GM21737 (cell line): ENCODE measurements around the gene PPFIBP2.

Source experiments
- ATAC-seq: cut with Tn5 transposase; IDR thresholded peaks from one replicate; pipeline ENCODE4 v1.9.1; 2021; ENCODE audit warnings: mild to moderate bottlenecking, moderate library complexity; ENCODE audit not compliant: unreplicated experiment

Gene PPFIBP2

GRCh38 chr11:7683571-7683970, 169.8 kb downstream of the PPFIBP2 start:
- ATAC-seq: no peak

- ATAC-seq: no peak
Observed at GRCh38 chr11:7686761-7687160, 173.0 kb downstream of the PPFIBP2 start.

GRCh38 chr11:7687386-7687785, 173.6 kb downstream of the PPFIBP2 start:
- ATAC-seq: no peak

DNA sequence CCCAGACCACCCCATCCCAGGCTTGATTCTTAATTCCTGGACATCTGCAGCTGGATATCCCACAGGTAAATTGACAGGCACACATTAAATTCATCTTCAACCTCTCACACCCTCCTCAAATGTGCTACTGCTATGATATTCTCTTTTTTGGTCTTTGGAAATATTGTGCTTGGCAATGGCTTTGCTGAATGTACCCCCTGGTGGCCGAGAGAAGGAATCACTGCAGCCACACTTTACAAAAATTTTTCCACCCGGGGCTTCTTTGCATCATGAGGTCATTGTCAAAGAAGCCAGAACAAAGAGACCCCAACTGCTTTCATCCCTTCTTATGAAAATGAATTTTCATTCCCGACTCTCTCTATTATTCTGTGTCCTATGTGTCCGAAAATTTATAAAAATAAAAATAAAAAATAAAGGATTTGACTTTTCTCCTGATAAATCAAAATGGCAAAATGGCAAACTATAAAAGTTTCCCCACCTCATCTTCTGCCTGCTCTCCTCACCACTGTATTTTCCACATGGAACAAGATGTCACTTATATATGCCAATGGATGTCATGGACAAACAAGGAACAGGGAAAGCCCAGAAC, 174.5 kb downstream of the PPFIBP2 start:
- no peak for ATAC-seq

- ATAC-seq: no peak
Observed at GRCh38 chr11:7689239-7689638, 175.4 kb downstream of the PPFIBP2 start.

GRCh38 chr11:7690648-7691047, 176.8 kb downstream of the PPFIBP2 start:
- ATAC-seq: no peak

DNA sequence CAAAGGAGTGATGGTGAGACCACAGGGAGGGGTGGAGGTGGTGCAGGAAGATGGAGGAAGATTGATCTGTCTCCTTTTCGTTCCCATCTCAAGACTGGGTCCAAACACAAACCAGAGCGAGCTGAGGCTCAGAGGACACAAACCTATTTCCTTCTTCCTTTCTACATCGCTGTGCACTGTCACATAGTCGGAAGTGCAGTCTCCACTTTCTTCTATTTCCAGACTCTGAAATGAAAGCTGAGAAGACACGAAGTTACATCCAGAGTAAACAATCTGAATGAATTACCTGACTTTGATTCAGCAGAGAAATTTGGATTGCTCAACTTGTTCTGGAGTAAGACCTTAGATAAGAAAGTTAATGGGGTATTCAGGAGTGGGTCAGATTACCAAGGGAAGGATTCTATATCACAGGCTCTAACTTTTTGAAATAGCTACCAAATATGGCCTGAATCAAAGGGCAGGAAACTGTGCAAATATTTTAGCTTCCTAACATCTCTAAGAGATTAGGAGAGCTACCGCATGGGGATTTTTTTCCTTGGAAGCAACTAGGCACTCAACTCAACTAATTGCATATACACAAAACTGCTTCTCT, 178.1 kb downstream of the PPFIBP2 start:
- no peak for ATAC-seq

DNA sequence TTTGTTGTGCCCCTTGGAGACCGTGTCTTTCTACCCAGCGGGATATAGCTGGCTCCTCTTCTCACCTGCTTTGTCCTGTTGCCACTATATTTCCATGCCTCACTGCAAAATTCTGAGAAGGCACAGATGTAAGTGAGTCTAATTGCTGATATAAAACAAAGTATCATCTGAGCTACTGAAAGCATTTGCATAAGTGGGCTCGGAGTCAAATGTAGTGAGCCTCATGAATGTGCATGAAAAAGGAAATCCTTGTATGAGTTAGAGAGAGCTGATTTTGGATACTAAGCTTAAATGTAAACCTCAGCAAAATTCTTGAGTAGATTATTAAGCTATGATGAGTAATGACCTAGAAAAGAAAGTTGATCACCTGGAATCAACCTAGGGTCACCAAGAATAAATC, 178.6 kb downstream of the PPFIBP2 start:
- ATAC-seq: no peak

DNA sequence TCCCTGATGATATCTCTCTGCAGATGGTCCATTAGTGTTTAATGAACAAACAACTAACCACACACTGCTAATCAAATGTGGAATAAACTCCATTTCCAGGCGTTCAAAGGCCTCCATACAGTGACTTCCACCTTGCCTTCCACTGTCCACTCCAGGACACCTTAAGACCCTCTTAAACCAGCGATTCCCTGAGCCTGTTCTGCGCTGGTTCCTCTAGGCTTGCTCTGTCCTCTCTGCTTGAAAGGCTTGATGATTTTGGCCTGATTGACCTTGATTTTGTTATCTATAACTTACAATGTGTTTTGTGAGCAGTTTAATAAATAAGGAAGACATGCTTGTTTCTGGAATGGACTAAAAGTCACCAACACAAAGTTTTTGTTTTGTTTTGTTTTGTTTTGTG, 180.4 kb downstream of the PPFIBP2 start:
- ATAC-seq: no peak

GRCh38 chr11:7696424-7696823, 182.6 kb downstream of the PPFIBP2 start:
- no peak for ATAC-seq
